Neural cell (in vitro differentiated cells): ENCODE measurements around the gene MARCHF11. TPM values are rescaled to one million over a fixed set of nuclear protein-coding genes. Genes with fewer than 3 reads are reported as not detected.

Source experiments
- H2AFZ ChIP-seq: fragments of 200-600, 300-800 bp; sonication (generic), shearing (Covaris generic); 2 replicates; pipeline ENCODE4 v1.6.0; 2014; ENCODE audit warnings: low read depth, mild to moderate bottlenecking, antibody characterized with exemption, low read length, moderate library complexity
- H3F3A ChIP-seq: fragments of 200-600 bp; shearing (Covaris generic); 2 replicates; pipeline ENCODE4 v1.6.1; 2016; ENCODE audit warnings: mild to moderate bottlenecking, moderate library complexity, mixed read lengths, antibody characterized with exemption, low read length; ENCODE audit not compliant: insufficient read depth, poor library complexity, severe bottlenecking
- H3K27ac ChIP-seq: fragments of 200-600, 300-800 bp; sonication (generic), shearing (Covaris generic); 2 replicates; pipeline ENCODE4 v1.5.1; 2014; ENCODE audit warnings: mild to moderate bottlenecking, low read length, moderate library complexity
- H3K27me3 ChIP-seq: fragments of 300-800, 200-600 bp; sonication (generic), shearing (Covaris generic); 2 replicates; pipeline ENCODE4 v1.6.0; 2014; ENCODE audit warnings: mild to moderate bottlenecking, low read depth, low read length, moderate library complexity; ENCODE audit not compliant: insufficient read depth
- H3K36me3 ChIP-seq: fragments of 300-800, 200-600 bp; sonication (generic), shearing (Covaris generic); 2 replicates; pipeline ENCODE4 v1.5.1; 2014; ENCODE audit warnings: mild to moderate bottlenecking, antibody characterized with exemption, low read length, moderate library complexity; ENCODE audit not compliant: insufficient read depth
- H3K4me2 ChIP-seq: fragments of 300-800, 200-600 bp; sonication (generic), shearing (Covaris generic); 2 replicates; pipeline ENCODE4 v1.6.0; 2014; ENCODE audit warnings: mild to moderate bottlenecking, low read length
- H3K4me3 ChIP-seq: fragments of 300-800, 200-600 bp; sonication (generic), shearing (Covaris generic); 2 replicates; pipeline ENCODE4 v1.5.1; 2014; ENCODE audit warnings: mild to moderate bottlenecking, low read length, moderate library complexity
- H3K79me2 ChIP-seq: fragments of 200-600 bp; shearing (Covaris generic); replicated peaks from 2 replicates; pipeline ENCODE4 v1.6.0; 2014; ENCODE audit warnings: mild to moderate bottlenecking, low read length, moderate library complexity; ENCODE audit not compliant: insufficient read depth
- H3K9ac ChIP-seq: fragments of 300-800, 200-600 bp; sonication (generic), shearing (Covaris generic); 2 replicates; pipeline ENCODE4 v1.6.1; 2016; ENCODE audit warnings: mild to moderate bottlenecking, low read length, mixed read lengths
- H3K9me2 ChIP-seq: fragments of 200-600 bp; shearing (Covaris generic); 2 replicates; pipeline ENCODE4 v1.6.1; 2016; ENCODE audit warnings: mild to moderate bottlenecking, low read length, mixed read lengths; ENCODE audit not compliant: insufficient read depth
- H3K9me3 ChIP-seq: fragments of 200-600, 300-800 bp; sonication (generic), shearing (Covaris generic); 2 replicates; pipeline ENCODE4 v1.6.1; 2016; ENCODE audit warnings: mild to moderate bottlenecking, mixed run types, low read length, moderate library complexity, mixed read lengths
- H4K20me1 ChIP-seq: fragments of 200-600 bp; shearing (Covaris generic); 2 replicates; pipeline ENCODE4 v1.6.1; 2016; ENCODE audit warnings: mild to moderate bottlenecking, mixed run types; ENCODE audit not compliant: insufficient read depth
- CTCF ChIP-seq: fragments of 450-650 bp; IDR thresholded peaks from 2 replicates; pipeline ENCODE4 v1.5.1; 2014; ENCODE audit warnings: antibody characterized with exemption, mild to moderate bottlenecking, moderate library complexity; ENCODE audit not compliant: poor library complexity, severe bottlenecking
- EP300 ChIP-seq: fragments of 450-650 bp; conservative IDR thresholded peaks from 2 replicates; pipeline ENCODE4 v1.6.1; 2014; ENCODE audit warnings: antibody characterized with exemption, mild to moderate bottlenecking, moderate library complexity; ENCODE audit not compliant: poor library complexity, severe bottlenecking
- EZH2 ChIP-seq: fragments of 200-600, 300-800 bp; shearing (Covaris generic), sonication (generic); IDR thresholded peaks from 2 replicates; pipeline ENCODE4 v1.6.1; 2014; ENCODE audit warnings: antibody characterized with exemption, low read length, borderline replicate concordance, mild to moderate bottlenecking; ENCODE audit not compliant: insufficient read depth, poor library complexity, severe bottlenecking
- MXI1 ChIP-seq: fragments of 450-650 bp; conservative IDR thresholded peaks from 2 replicates; pipeline ENCODE4 v1.6.1; 2014; ENCODE audit warnings: antibody characterized with exemption, mild to moderate bottlenecking; ENCODE audit not compliant: poor library complexity, severe bottlenecking
- POLR2AphosphoS5 ChIP-seq: IDR thresholded peaks from 2 replicates; pipeline ENCODE4 v1.6.1; 2012
- RAD21 ChIP-seq: fragments of 450-650 bp; conservative IDR thresholded peaks from 2 replicates; pipeline ENCODE4 v1.6.1; 2014; ENCODE audit warnings: antibody characterized with exemption, mild to moderate bottlenecking, moderate library complexity
- REST ChIP-seq: IDR thresholded peaks from 2 replicates; pipeline ENCODE4 v1.6.1; 2012; ENCODE audit warnings: borderline replicate concordance
- SMC3 ChIP-seq: fragments of 450-650 bp; conservative IDR thresholded peaks from 2 replicates; pipeline ENCODE4 v1.6.1; 2014; ENCODE audit warnings: antibody characterized with exemption, mild to moderate bottlenecking, moderate library complexity; ENCODE audit not compliant: poor library complexity
- TAF1 ChIP-seq: IDR thresholded peaks from 2 replicates; pipeline ENCODE4 v1.6.1; 2012; ENCODE audit warnings: low read depth
- polyA plus RNA-seq: library from polyadenylated mRNA; depleted of rRNA; stranded (reverse); fragments of >200 nt; gene quantifications from 2 replicates; pipeline ENCODE4 v1.2.3, GENCODE V29; 2014

The MARCHF11 gene
- polyA plus RNA-seq, 1 donor from 2014 or later = 6.1 TPM

DNA sequence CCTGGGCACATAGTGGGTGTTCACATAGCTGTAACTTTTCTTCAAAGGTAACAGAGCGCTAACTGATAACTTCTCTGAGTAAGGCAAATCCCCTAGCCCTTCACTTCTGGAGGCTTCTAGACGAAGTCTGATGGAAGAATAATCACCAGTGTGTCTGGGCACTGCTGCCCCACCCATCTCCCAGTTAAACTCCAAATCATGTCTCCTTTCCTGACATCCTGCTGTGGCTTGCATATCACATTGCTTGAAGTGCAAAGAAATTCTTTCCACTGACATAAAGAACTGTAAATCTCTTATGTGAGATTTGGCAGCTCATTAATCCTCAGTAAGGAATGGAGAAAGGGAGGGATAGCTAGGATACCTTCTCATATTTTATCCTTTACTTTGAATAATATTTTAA is 74.6 kb downstream of the MARCHF11 start:
- no peaks in the 10 kb centered on the region for H3F3A ChIP-seq
- H3K9ac ChIP-seq = no peak overlapping the region
- no peaks in the 10 kb centered on the region for H3K9me2 ChIP-seq
- no peak overlapping the region for H2AFZ ChIP-seq
- no peaks in the 10 kb centered on the region for H3K79me2 ChIP-seq
- H3K36me3 ChIP-seq = no peaks in the 10 kb centered on the region
- H3K27me3 ChIP-seq = no peaks in the 10 kb centered on the region
- H4K20me1 ChIP-seq = no peaks in the 10 kb centered on the region
- no peak overlapping the region for H3K4me2 ChIP-seq
- H3K27ac ChIP-seq = no peak overlapping the region
- TF ChIP-seq RAD21 (no peak), CTCF (no peak), POLR2AphosphoS5 (no peak), SMC3 (no peak), MXI1 (no peak), EZH2 (no peak), TAF1 (no peak), REST (no peak), EP300 (no peak)
- H3K4me3 ChIP-seq = no peak overlapping the region
- H3K9me3 ChIP-seq = peaks cover 6% of the 10 kb centered on the region

GRCh38 chr5:16095612-16096011 is 84.0 kb downstream of the MARCHF11 start:
- no peaks in the 10 kb centered on the region for H3K79me2 ChIP-seq
- H3K4me3 ChIP-seq = no peak overlapping the region
- H3K9me3 ChIP-seq = no peaks in the 10 kb centered on the region
- no peak overlapping the region for H2AFZ ChIP-seq
- H4K20me1 ChIP-seq = no peaks in the 10 kb centered on the region
- H3K36me3 ChIP-seq = no peaks in the 10 kb centered on the region
- no peaks in the 10 kb centered on the region for H3K9me2 ChIP-seq
- H3K27ac ChIP-seq = no peak overlapping the region
- H3K4me2 ChIP-seq = no peak overlapping the region
- H3F3A ChIP-seq = no peaks in the 10 kb centered on the region
- no peak for TF ChIP-seq EP300
- TF ChIP-seq CTCF = no peak
- no peak for TF ChIP-seq SMC3
- TF ChIP-seq RAD21 = no peak
- no peak for TF ChIP-seq POLR2AphosphoS5
- no peak for TF ChIP-seq REST
- TF ChIP-seq MXI1 = no peak
- TF ChIP-seq EZH2 = no peak
- TF ChIP-seq TAF1 = no peak
- no peaks in the 10 kb centered on the region for H3K27me3 ChIP-seq
- no peak overlapping the region for H3K9ac ChIP-seq
